OCI-LY3 (cell line): Measurements from ENCODE around the gene MEIS3.

Experiments used
- CTCF ChIP-seq: fragments of 200-600, 300-600 bp; sonication (generic); IDR thresholded peaks from 2 replicates; pipeline ENCODE4 v1.5.1; 2014; ENCODE audit warnings: antibody characterized with exemption, low read length, low read depth
- EZH2phosphoT487 ChIP-seq: fragments of 200-600 bp; shearing (Covaris generic); IDR thresholded peaks from 2 replicates; pipeline ENCODE4 v1.6.1; 2018; ENCODE audit warnings: antibody characterized with exemption, mixed run types, low read depth

GRCh38 chr19:47448360-47448727 is 29.0 kb upstream of the MEIS3 start:
- TF ChIP-seq CTCF (no peak), EZH2phosphoT487 (no peak)
